ENCODE results near the gene LCLAT1.

Gene LCLAT1

GRCh38 chr2:30414961-30415360 is 32.1 kb upstream of the LCLAT1 start:
- Mint-ChIP-seq H3K4me3 (no peak overlapping the region), H3K9me3 (no peaks in the 10 kb centered on the region), H3K27ac (no peak overlapping the region), H3K27me3 (no peaks in the 10 kb centered on the region), H3K36me3 (ENCODE audit: low read depth) (no peaks in the 10 kb centered on the region), H3K4me1 (ENCODE audit: low read depth) (peaks cover 17% of the 10 kb centered on the region)

- Mint-ChIP-seq H3K27me3 (no peaks in the 10 kb centered on the region), H3K4me1 (ENCODE audit: low read depth) (peaks cover 20% of the 10 kb centered on the region), H3K27ac (no peak overlapping the region), H3K9me3 (no peaks in the 10 kb centered on the region), H3K4me3 (no peak overlapping the region), H3K36me3 (ENCODE audit: low read depth) (no peaks in the 10 kb centered on the region)
Observed at GRCh38 chr2:30417253-30417652, 29.8 kb upstream of the LCLAT1 start.

- Mint-ChIP-seq H3K4me1 (ENCODE audit: low read depth) (peaks cover 47% of the 10 kb centered on the region), H3K27me3 (no peaks in the 10 kb centered on the region), H3K9me3 (no peaks in the 10 kb centered on the region), H3K27ac (peak overlapping the region; percentile 90), H3K36me3 (ENCODE audit: low read depth) (no peaks in the 10 kb centered on the region), H3K4me3 (peak overlapping the region; percentile 73)
Observed at GRCh38 chr2:30421026-30421603, 25.9 kb upstream of the LCLAT1 start.

GRCh38 chr2:30421604-30422443 is 25.2 kb upstream of the LCLAT1 start:
- Mint-ChIP-seq H3K9me3 (no peaks in the 10 kb centered on the region), H3K4me3 (peak overlapping the region; percentile 73), H3K4me1 (ENCODE audit: low read depth) (peaks cover 52% of the 10 kb centered on the region), H3K36me3 (ENCODE audit: low read depth) (no peaks in the 10 kb centered on the region), H3K27me3 (no peaks in the 10 kb centered on the region), H3K27ac (peak overlapping the region; percentile 90)

- H3K4me3 Mint-ChIP-seq, result peak overlapping the region; percentile 73
Observed at GRCh38 chr2:30422444-30423040, 24.5 kb upstream of the LCLAT1 start.

GRCh38 chr2:30424231-30424630 is 22.8 kb upstream of the LCLAT1 start:
- H3K27ac Mint-ChIP-seq, result peak overlapping the region; percentile 22
- no peaks in the 10 kb centered on the region for H3K27me3 Mint-ChIP-seq
- H3K9me3 Mint-ChIP-seq, result no peaks in the 10 kb centered on the region
- no peaks in the 10 kb centered on the region for H3K36me3 Mint-ChIP-seq (ENCODE audit: low read depth)
- H3K4me3 Mint-ChIP-seq, result no peak overlapping the region
- peaks cover 70% of the 10 kb centered on the region for H3K4me1 Mint-ChIP-seq (ENCODE audit: low read depth)

More at GRCh38 chr2:30422444-30423040, 24.5 kb upstream of the LCLAT1 start:
- Mint-ChIP-seq H3K4me1 (ENCODE audit: low read depth) (peaks cover 55% of the 10 kb centered on the region), H3K27me3 (no peaks in the 10 kb centered on the region), H3K9me3 (no peaks in the 10 kb centered on the region), H3K27ac (peak overlapping the region; percentile 90), H3K36me3 (ENCODE audit: low read depth) (no peaks in the 10 kb centered on the region)

GRCh38 chr2:30425326-30425725 is 21.7 kb upstream of the LCLAT1 start:
- H3K36me3 Mint-ChIP-seq (ENCODE audit: low read depth), result no peaks in the 10 kb centered on the region
- H3K4me3 Mint-ChIP-seq, result no peak overlapping the region
- H3K27me3 Mint-ChIP-seq, result no peaks in the 10 kb centered on the region
- no peak overlapping the region for H3K27ac Mint-ChIP-seq
- H3K4me1 Mint-ChIP-seq (ENCODE audit: low read depth), result peaks cover 71% of the 10 kb centered on the region
- no peaks in the 10 kb centered on the region for H3K9me3 Mint-ChIP-seq

- Mint-ChIP-seq H3K9me3 (no peaks in the 10 kb centered on the region), H3K36me3 (ENCODE audit: low read depth) (no peaks in the 10 kb centered on the region), H3K4me1 (ENCODE audit: low read depth) (peaks cover 46% of the 10 kb centered on the region), H3K27ac (peak overlapping the region; percentile 79), H3K4me3 (no peak overlapping the region), H3K27me3 (no peaks in the 10 kb centered on the region)
Observed at GRCh38 chr2:30427606-30428347, 19.3 kb upstream of the LCLAT1 start.

GRCh38 chr2:30428348-30428662 is 18.7 kb upstream of the LCLAT1 start:
- H3K4me3 Mint-ChIP-seq, result peak overlapping the region; percentile 17
- H3K27me3 Mint-ChIP-seq, result no peaks in the 10 kb centered on the region
- peaks cover 41% of the 10 kb centered on the region for H3K4me1 Mint-ChIP-seq (ENCODE audit: low read depth)
- peak overlapping the region; percentile 79 for H3K27ac Mint-ChIP-seq
- H3K36me3 Mint-ChIP-seq (ENCODE audit: low read depth), result no peaks in the 10 kb centered on the region
- no peaks in the 10 kb centered on the region for H3K9me3 Mint-ChIP-seq

- Mint-ChIP-seq H3K4me1 (ENCODE audit: low read depth) (peaks cover 36% of the 10 kb centered on the region), H3K27ac (peak overlapping the region; percentile 79), H3K4me3 (no peak overlapping the region), H3K9me3 (no peaks in the 10 kb centered on the region), H3K27me3 (no peaks in the 10 kb centered on the region), H3K36me3 (ENCODE audit: low read depth) (no peaks in the 10 kb centered on the region)
Observed at GRCh38 chr2:30428827-30429461, 18.1 kb upstream of the LCLAT1 start.

GRCh38 chr2:30433541-30434299 is 13.3 kb upstream of the LCLAT1 start:
- Mint-ChIP-seq H3K4me1 (ENCODE audit: low read depth) (peaks cover 27% of the 10 kb centered on the region), H3K27ac (no peak overlapping the region), H3K4me3 (no peak overlapping the region), H3K27me3 (no peaks in the 10 kb centered on the region), H3K36me3 (ENCODE audit: low read depth) (no peaks in the 10 kb centered on the region), H3K9me3 (no peaks in the 10 kb centered on the region)

GRCh38 chr2:30434708-30435107 is 12.3 kb upstream of the LCLAT1 start:
- Mint-ChIP-seq H3K9me3 (no peaks in the 10 kb centered on the region), H3K27ac (no peak overlapping the region), H3K27me3 (no peaks in the 10 kb centered on the region), H3K4me3 (no peak overlapping the region), H3K36me3 (ENCODE audit: low read depth) (no peaks in the 10 kb centered on the region), H3K4me1 (ENCODE audit: low read depth) (peaks cover 27% of the 10 kb centered on the region)

GRCh38 chr2:30436859-30437435 is 10.1 kb upstream of the LCLAT1 start:
- Mint-ChIP-seq H3K27me3 (no peaks in the 10 kb centered on the region), H3K9me3 (no peaks in the 10 kb centered on the region), H3K36me3 (ENCODE audit: low read depth) (no peaks in the 10 kb centered on the region), H3K27ac (peak overlapping the region; percentile 2), H3K4me3 (no peak overlapping the region), H3K4me1 (ENCODE audit: low read depth) (peaks cover 34% of the 10 kb centered on the region)
